IPS-NIHi7 (cell line): ENCODE results near the gene SMARCAL1.

ENCODE experiments used
- DNase-seq: peaks from one replicate; pipeline ENCODE4 v3.0.0; 2012; ENCODE audit warnings: mixed read lengths; ENCODE audit errors: extremely low spot score

The SMARCAL1 gene

DNA sequence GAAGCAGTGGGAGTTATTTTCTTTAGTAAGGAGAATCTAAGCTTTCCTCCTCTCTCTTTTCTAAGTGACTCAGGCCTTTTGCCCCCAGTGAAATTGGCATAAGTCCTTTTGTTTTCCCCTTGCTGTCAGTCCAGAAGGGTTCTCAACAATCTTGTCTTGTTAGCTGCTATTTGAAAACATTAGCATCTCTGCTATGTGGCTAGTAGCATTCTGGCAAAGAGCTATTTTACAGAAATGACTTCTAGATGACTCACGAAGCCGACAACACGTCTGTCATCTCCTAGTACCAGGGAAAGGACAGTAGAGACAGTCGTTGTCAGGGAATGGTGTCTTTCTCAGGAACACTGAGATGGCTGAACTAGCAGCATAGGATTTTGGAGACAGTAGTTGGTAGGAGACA lies 14.7 kb downstream of the SMARCAL1 start:
- DNase-seq = no peak

DNA sequence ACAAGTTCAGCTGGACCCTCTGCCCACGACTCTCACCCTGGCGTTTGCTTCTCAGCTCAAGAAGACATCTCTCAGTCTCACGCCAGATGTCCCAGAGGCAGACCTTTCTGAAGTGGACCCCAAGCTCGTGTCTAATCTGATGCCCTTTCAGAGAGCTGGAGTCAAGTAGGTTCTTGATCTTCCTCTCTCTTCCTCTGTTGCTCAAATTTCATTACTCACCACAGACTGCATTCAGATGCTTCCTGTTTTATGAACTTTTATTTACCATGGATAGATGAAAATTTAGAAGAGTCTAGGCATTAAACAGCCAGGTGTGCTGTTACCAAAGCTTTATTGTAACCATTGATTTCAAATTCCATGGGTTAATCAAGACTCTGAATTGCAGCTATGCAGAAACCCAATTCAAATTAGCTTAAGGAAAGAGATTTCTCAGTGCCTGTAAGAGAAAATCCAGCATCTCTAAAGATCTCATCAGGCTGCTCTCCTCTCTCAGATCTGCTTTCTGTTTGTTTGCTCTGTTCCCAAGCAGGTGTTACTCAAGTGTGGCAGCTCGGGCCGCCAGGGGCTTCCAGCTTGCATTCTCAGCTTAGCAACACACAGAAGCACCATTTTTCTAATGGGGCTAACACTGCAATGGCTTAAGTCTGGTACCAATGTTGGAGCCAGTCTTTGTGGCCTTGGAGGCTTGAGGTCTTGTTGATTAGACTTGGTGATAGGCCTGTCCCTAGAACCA lies 16.5 kb downstream of the SMARCAL1 start:
- DNase-seq = no peak

DNA sequence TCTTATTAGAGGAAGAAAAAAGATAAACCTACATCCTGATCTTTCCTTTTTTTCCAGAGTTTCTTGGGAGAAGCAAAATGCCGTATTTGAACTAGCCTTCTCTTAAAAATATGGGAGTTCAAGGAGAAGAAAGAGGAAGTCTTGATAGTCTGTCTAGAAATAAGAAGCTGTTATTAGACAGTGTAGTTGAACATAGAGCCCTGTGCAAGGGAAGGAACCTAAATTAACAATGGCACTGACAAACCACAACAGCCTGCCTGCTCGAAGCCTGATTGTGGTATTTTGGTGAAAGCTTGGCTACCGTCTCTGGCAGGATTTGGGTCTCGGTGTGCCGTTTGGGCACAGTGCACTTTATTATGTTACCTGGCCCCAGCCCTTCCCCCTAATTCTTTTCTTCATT lies 17.1 kb downstream of the SMARCAL1 start:
- no peak for DNase-seq

DNA sequence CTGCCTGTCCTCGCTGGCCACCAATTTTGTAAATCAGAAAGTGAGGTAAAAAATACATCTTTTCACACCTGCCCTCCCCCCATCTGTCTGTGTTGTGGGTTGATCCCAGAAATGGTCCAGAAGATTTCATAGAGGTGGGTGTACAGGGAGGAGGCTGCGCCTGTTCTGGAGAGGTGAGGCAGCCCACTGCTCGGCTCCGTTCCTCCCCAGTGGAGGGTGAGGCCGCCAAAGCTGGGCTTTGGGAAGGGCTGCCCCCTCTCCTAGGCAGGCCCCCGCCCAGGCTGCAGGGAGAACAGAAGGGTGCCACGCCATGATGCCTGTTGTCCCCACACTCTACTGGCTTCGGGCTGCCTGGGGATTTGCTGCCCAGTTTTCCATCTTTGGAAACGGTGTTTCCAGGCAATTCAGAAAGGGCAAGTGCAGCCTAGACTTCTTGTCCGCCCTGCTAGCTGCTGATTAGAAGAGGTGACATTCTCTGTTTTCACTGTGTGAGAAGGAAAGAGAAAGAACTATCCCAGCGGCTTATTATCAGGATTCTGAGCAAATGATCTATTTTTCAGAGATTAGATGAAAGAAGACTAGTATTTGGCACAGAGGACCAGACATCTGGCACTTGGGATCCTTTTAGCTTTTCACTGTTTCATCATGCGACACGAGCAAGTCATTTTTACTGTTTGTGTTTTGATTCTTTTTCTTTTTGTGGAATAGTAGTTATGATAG lies 18.7 kb downstream of the SMARCAL1 start:
- DNase-seq = no peak

DNA sequence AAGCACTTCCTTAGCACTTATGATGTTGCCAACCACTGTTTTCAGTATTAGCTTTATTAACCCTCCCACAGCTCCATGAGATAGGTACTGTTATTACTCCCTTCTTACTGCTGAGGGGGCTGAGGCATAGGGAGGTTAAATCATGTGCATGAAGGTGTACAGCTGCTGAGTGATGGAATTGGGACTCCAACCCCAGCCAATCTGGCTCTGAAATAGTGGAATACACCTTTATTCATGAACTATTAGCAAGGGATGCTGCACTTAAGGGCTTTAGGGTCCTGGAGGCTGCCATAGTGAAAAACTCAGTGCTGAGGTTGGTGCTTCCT lies 19.2 kb downstream of the SMARCAL1 start:
- DNase-seq = no peak

DNA sequence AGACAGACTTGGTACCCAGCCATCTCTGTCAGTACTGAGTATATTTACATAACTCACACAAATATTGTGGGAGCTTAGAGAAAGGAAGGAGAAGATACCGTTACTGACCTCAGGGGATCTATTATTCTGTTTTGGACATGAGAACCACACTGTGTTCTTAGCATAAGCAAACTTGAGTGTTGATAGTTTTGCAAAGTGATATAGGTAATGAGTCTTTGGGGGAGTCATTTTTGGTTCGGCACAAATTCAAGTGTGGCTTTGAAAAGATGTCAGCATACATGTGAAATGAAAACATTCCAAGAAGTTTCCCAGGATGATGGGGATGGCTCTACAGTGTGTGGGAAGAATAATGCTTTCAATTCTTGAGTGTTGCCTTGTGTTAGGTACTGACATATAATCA lies 24.1 kb downstream of the SMARCAL1 start:
- DNase-seq = no peak

DNA sequence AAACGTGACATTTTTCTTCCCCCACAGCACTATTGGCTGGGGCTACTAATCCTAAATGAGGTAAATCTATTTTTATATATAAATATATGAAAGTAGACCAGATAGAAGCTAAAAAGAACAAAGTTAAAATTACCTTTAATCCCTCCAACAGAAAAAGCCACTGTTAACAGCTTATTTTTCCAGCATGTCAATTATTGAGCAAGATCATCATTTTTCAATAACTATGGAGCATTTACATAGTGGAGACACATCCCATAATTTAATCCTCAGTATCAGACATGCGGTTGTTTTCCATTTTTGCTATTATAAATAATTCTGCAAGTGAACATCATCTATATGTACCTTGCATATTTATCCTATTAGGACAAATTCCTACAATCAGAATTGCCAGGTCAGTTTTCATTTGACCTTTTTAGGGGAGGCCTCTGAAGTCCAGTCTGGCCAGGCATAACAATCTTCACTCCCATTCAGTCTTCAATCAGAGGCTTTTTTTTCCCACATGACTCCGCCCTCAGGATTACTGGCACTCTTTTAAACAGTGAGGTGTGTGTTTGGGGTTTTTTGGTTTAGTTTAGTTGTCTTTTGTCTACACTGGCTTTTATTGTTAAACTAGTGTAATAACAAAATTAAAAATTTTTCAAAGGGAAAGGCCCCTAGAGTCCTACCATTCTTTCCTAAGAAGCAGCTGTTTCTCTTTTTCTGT lies 29.2 kb downstream of the SMARCAL1 start:
- no peak for DNase-seq

DNA sequence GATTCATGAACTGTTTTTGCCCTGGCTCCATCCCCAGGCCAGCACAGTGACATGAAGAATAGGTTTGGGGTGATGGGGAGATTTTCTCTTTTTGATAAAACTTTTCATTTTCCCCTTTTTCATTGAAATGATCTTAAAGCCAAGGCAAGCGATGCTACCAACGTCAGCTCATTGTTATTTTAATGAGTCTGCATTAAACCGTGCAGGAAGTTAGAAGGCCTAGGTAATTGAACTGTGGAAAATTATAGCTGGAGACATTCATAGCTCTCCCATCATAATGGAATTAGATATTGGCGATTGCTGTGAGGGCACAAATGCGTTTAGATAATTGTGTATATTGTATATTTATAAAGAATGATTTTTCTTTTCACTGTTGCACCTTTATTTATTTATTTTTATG lies 33.2 kb downstream of the SMARCAL1 start:
- no peak for DNase-seq

DNA sequence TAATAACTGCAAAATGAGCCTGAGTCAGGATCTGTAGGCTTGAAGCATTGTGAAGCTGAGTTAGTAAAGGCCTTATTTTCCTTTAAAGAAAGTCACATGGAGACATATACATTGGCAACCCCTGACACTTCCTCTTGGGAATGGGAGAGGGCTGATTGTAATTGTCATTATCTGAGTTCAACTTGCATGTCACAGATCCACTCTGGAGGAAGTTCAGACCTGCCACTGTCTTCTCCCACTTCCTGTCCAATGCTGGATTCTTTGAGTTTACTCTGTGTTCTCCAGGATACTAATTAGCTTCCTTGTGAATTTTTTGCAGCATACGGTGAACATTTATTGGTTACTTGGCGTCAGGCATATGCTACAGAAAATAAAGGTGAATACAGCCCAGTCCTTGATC lies 34.1 kb downstream of the SMARCAL1 start:
- no peak for DNase-seq

DNA sequence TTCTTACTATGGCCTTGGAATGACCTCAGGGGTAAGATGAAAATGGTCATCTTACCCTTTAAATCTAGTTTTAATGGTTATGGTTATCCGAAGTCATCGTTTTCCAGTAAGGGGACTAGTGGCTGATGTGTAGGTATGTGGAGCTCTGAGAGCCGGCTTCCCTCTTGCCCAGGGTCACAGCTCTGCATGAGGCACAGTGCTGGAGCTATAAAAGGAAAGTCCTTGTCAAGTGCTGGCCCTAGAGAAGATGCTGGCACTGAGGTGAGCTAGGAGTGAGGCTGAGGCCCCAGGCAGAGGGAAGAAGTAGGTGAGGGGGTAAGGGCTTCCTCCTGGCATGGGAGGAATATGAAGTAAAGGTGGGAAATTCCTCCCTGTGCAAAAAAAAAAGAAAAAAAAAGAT lies 35.0 kb downstream of the SMARCAL1 start:
- no peak for DNase-seq

DNA sequence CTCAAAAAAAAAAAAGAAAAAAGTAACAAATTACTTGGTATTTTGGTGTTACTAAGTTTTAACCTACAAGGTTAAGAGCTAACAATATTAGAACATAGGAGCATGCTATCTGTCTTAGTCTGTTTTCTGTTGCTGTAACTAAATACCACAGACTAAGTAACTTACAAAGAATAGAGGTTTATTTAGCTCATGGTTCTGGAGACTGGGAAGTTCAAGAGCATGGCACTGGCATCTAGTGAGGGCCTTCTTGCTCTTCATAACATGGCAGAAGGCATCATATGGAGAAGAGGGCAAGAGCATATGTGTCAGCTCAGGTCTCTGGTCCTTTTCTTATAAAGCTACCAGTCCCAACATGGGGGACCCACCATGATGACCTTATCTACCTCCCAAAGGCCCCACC lies 36.5 kb downstream of the SMARCAL1 start:
- no peak for DNase-seq

DNA sequence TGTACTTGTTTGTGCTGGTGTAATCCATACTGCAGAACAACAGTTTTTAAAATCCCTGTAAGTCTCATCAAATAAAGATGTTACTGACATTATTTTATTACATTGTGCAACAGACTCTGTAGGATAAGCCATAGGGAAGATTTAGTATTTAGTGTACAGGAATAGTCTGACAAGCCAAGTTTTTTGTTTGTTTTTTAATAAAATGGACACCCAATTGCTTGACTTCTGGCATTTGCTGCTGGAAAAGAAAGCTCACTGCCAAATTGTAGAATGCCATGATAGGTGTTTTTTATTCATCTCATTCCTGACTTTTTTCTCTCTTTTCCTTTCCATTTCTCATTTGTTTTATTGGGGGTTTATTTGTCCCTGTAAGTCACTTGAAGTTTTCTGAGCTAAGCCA lies 38.1 kb downstream of the SMARCAL1 start:
- DNase-seq = no peak

DNA sequence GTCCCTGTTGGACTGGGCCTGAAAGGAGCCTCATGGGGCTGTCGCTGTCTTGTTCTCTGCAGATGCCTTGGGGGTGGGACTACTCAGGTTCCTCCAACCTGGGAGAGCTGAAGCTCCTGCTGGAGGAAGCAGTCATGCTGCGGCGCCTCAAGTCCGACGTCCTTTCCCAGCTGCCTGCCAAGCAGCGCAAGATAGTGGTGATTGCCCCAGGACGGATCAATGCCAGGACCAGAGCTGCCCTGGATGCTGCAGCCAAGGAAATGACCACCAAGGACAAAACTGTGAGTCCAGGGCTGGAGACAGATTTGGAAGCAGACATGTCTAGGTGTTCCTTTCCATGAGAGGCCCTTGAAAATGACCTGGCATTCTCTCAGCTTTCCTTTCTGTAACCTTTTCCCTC lies 38.5 kb downstream of the SMARCAL1 start:
- DNase-seq = no peak

DNA sequence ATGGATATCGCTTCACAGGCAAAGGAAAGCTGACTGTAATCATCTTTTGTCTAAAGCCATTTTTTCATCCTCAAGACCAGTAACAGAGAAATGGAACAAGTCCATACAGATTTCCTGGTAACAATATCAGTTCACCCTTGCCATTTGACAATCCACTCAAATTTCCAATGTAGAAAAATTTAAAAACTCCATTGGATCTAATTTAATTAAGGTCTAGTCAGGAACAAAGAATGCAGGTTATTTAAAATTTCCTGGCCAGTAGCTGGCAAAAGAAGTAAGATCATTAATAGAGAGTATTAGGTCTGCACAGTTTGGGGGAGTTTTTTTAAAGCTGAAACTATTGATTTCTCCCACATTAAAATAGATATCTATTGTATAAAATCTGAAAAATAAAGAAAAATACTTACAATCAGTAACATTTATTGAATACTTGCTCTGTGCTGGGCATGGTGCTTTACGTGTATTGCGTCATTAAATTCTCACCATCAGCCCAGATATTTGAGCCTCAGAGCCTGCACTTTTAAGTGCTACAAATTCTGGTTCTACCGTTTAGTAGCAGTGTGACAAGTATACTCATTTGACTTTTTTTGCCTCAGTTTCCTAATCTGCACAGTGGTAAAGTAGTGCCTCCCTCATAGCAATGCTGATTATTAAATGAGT lies 41.8 kb downstream of the SMARCAL1 start:
- no peak for DNase-seq

DNA sequence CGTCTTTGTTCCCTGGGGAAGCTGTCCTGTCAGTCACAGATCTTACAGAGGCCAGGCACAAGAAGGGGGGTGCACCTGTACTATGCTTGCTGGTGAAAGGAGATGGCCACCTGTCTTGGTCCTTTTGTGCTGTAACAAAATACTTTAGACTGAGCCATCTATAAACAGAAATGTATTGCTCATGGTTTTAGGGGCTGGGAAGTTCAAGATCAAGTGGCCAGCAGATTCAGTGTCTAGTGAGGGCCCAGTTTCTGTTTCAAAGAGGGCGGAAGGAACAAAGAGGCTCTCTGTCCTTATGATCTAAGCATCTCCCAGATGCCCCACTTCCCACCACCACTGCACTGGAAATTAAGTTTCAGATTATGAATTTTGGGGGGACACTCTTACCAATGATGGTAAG lies 50.9 kb downstream of the SMARCAL1 start:
- no peak for DNase-seq

DNA sequence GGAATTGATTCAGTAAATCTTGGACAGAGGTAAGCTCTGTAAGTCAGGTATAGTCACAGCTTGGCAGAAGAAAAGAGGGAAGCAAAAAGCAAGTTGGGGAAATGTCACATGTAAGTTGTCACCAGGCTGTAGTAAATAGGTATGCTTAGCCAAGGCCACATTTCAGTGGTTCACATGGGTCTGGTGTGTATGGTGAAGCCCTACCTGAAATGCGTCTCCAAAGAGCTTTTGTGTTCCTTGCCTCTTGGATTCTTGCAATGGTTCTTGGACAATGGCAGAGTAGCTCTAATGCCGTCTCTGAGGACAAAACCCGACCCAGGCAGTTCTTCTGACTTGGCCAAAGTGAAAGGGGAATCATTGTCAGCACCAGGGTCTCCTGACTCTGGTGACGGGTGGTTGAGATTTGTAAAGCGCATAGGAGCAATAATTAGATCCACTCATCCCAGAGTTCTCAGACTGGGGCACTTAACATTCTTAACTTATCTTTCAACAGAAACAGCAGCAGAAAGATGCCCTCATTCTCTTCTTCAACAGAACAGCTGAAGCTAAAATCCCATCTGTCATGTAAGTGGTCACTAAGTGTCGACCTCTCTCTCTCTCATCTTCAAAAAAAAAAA lies 51.9 kb downstream of the SMARCAL1 start:
- DNase-seq = no peak

DNA sequence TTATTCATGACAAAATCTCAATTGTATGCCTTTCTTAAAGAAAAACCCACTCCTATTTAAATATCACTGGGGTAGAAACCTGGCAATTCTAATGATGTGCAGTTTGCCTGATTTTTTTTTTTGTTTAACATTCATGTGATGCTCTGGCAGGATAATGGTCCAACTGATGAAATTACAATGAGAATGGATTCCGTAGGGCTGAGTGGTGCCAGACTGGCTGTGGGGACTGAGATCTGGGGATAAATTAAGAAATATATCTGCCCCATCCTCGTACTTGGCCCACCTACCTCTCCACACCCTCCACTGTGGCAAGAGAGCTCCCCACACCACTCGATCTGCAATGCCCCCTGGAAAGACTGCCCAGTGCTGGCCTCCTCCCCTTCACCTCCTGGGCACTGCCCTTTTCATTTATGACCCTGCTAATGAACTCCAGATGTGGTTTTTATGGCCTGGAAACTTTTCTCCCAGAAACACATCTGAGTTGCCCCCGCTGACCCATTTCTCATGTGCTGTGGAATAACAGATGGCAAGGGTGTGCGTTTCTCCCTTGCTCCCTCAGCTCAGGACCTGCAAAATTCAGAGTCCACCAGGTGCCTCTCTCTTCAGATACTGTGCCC lies 53.4 kb downstream of the SMARCAL1 start:
- DNase-seq = no peak

DNA sequence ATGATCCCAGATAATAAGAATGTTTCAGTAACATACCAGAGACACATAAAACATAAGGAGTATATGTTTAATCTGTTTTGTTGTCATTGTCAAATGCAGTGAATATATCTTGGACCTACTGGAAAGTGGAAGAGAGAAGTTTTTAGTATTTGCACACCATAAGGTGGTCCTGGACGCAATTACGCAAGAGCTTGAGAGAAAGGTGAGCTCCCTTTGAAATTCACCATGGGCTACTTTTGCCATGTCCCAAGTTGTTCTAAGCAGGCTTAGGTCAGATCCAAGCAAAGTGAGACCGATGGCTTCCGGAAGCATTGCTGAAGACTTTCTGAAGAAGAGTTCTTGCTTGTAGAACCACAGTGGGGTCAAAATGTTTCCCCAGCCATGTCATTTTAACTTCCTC lies 55.6 kb downstream of the SMARCAL1 start:
- no peak for DNase-seq

DNA sequence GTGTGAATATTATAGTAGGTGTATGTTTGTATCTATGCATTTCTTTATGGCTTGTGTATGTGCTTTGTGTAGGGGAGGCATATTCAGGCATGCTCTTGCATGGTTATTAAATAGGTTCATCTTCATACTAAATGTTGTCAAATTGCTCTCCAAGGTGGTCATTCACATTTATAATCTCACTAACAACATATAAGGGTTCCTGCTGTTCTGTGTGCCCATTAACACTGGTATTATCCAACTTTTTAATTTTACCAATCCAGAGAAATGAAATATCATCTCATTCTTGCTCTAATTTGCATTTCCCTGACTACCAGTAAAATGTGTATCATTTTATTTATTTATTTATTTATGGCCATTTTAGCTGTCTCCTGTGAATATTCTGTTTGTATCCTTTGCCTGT lies 57.4 kb downstream of the SMARCAL1 start:
- no peak for DNase-seq

DNA sequence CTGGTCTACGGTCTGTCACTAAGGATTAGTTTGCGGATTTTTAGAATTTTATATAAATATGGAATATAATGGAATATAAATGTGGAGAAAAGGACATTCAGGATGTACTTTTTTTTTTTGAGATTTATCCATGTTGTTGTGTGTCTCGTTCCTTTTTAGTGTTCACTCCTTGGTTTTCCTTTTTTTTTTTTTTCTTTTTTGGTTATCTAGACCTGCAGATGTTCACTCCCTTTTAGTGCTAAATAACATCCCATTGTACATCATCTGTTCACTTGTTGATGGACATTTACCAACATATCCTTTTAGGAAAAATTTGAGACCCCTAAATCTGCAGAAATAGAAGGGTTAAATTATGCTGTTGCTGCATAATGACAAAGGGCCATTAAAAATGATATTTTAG lies 60.9 kb downstream of the SMARCAL1 start:
- no peak for DNase-seq

DNA sequence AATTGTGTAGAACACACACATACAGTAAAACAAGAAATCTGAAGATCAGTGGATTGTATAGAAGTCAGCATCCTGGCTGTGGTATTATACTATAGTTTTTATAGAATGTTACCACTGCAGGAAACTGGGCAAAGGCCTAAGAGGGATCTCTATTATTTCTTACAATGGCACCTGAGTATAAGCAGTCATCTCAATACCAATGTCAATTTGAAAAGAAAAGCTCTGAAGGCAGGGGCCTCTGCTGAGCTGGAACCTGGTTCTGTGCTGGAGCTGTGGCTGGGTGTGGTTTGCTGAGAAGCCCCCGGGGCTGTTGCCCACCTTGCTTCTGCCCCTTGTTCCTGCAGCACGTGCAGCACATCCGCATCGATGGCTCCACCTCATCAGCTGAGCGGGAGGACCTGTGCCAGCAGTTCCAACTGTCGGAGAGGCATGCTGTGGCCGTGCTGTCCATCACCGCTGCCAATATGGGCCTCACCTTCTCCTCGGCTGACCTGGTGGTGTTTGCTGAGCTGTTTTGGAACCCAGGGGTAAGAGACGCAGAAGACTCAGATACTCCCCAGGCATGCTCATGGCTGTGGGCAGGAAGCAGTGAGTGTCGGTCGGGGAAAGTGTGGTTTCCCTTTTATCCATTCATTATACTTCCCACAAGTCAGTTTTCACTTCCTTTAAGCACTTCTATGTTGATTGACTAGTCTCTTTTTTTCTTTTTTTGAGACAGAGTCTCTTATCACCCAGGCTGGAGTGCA lies 62.8 kb downstream of the SMARCAL1 start:
- DNase-seq = no peak
